ENCODE results near the gene OPN1LW. TPM values are rescaled to one million over a fixed set of nuclear protein-coding genes. Genes with fewer than 3 reads are reported as not detected.

OPN1LW gene
- total RNA-seq, 4 donors from 2014 or later, result not detected

DNA sequence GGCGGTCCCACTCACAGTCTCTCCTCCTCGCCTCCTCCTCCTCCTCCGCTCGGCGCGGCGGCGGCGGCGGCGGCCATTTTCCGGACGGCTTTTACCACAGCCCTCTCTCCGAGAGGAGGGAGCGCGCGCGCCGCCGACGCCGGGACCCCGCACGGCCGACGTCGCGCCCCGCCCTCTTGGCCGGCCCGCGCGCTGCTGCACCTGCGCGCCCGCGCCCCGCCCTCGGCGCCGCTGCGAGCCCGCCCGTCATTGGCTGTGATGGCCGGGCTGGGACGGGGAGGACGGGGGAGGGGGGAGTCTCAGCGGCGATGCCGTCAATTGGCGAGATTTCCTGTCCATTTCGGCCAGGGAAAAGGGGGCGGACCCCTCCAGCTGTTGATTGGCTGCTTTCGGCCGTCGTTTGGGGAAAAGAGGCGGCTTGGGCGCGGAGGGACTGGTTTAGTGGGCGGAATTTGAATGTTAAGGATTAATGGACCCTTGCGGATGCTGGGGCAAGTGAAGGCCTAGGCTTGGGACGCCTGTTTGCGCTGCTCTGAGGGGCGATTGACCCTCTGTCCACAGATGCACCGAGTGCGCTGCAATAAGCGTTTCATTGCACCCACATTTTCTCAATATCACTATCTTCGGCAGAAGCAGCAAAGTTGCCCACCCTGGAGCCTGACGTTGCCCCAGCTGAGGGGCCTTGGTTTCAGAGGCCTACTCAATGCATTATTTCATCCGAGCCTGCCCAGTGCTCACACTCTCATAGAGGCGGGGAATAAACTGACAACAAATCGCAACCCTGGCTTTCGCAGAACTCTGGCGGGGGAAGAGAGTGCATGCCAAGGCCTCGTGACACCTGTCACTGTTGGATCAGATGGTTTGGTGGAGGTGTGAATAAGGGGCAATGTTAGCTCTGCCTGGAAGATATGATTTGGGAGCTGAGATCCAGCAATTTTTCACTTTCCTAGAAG lies 46.2 kb upstream of the OPN1LW start, which contains the start of gene MECP2:
TSS of gene MECP2 (minus strand) at position 129 of the 953 bp plus-strand sequence.
- H3K4me1 ChIP-seq, result peaks cover 31 to 40% of the 10 kb centered on the region in 2 donors
- H3K27ac ChIP-seq, result peak within 1 kb of the TSS; percentile 90 to 99 (median 94)
- in situ Hi-C loops (cut with MboI; ENCODE audit: low sequenced_read_pairs in 4 of 4), result no loop called here
- DNase-seq, result peak; percentile 86 to 91
- no peaks in the 10 kb centered on the region for H3K36me3 ChIP-seq
- no peaks in the 10 kb centered on the region for H3K27me3 ChIP-seq
- peak; percentile 80 to 86 for ATAC-seq
- peak; percentile 52 to 60 for TF ChIP-seq POLR2A (IDR thresholded peaks at IDR 0.05)
- TF ChIP-seq, protein P1, sequence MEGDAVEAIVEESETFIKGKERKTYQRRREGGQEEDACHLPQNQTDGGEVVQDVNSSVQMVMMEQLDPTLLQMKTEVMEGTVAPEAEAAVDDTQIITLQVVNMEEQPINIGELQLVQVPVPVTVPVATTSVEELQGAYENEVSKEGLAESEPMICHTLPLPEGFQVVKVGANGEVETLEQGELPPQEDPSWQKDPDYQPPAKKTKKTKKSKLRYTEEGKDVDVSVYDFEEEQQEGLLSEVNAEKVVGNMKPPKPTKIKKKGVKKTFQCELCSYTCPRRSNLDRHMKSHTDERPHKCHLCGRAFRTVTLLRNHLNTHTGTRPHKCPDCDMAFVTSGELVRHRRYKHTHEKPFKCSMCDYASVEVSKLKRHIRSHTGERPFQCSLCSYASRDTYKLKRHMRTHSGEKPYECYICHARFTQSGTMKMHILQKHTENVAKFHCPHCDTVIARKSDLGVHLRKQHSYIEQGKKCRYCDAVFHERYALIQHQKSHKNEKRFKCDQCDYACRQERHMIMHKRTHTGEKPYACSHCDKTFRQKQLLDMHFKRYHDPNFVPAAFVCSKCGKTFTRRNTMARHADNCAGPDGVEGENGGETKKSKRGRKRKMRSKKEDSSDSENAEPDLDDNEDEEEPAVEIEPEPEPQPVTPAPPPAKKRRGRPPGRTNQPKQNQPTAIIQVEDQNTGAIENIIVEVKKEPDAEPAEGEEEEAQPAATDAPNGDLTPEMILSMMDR (IDR thresholded peaks at IDR 0.05 in 4 of 5, conservative IDR thresholded peaks at IDR 0.05 in 1 of 5), result no peak
- no peaks in the 10 kb centered on the region for H3K9me3 ChIP-seq
- peak within 1 kb of the TSS; percentile 62 to 72 (median 68) for H3K4me3 ChIP-seq
- intact Hi-C loops (cut with DNase I; ENCODE audit: low total_unique reads), result loop anchor here (1.0 to 5.0 kb wide), 4 partner anchors 46 to 279 kb away; partner anchors contain the start of genes EMD and HCFC1

DNA sequence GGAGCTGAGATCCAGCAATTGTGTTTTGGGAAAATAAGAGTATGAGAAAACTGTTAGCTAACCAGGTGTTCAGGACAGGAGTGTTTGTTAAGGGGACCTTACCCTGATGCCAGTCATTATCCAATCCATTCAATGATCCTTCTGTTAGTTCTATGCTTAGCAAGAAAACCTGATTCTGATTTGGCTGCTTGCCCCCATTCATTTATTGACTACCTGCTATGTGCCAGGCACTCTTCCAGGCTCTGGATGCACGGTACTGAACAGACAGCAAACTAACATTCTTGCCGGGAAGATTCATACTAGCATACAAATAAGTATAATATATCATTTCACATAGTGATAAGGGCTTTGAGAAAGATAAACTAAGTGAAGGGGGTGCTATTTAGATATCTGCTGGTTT lies 45.5 kb upstream of the OPN1LW start:
- H3K27me3 ChIP-seq, result no peaks in the 10 kb centered on the region
- H3K4me1 ChIP-seq, result peaks cover 27 to 33% of the 10 kb centered on the region in 2 donors
- in situ Hi-C loops (cut with MboI; ENCODE audit: low sequenced_read_pairs in 4 of 4) (no loop called here), intact Hi-C loops (cut with DNase I; ENCODE audit: low total_unique reads) (loop anchor here (5.0 kb wide), 3 partner anchors 46 to 279 kb away; partner anchors contain the start of gene EMD)
- peak overlapping the region; percentile 76 to 85 (median 82) for H3K27ac ChIP-seq
- TF ChIP-seq, protein P1 (IDR thresholded peaks at IDR 0.05 in 4 of 5, conservative IDR thresholded peaks at IDR 0.05 in 1 of 5), result no peak
- no peak for TF ChIP-seq POLR2A (IDR thresholded peaks at IDR 0.05)
- no peaks in the 10 kb centered on the region for H3K9me3 ChIP-seq
- H3K4me3 ChIP-seq, result no peak overlapping the region
- DNase-seq, result no peak
- H3K36me3 ChIP-seq, result no peaks in the 10 kb centered on the region
- no peak for ATAC-seq

DNA sequence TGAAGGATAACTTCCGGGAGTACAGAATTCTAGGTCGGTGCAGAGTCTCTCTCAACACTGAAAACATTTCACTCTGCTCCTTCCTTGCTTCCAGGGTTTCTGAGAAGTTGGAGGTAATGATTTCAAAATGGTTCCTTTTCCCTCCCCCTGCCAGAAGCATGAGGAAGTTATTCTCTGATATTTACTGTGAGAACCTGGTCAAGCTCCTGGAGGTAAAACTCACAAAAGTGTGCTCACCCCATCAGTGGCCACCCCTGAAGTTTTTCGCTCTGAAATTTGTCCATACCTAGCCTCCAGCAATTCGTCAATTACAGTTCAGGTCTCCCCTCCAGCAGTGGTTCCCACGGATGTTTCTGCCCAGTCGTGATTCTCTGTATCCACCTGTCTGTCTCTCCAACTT lies 30.3 kb upstream of the OPN1LW start:
- no peaks in the 10 kb centered on the region for H3K9me3 ChIP-seq
- TF ChIP-seq POLR2A (IDR thresholded peaks at IDR 0.05), result no peak
- TF ChIP-seq, protein P1 (IDR thresholded peaks at IDR 0.05 in 4 of 5, conservative IDR thresholded peaks at IDR 0.05 in 1 of 5), result no peak
- H3K27ac ChIP-seq, result no peak overlapping the region
- peaks cover 0 to 6% (median 0%) of the 10 kb centered on the region in 3 donors for H3K27me3 ChIP-seq
- no peak overlapping the region for H3K4me3 ChIP-seq
- intact Hi-C loops (cut with DNase I; ENCODE audit: low total_unique reads), result no loop called here
- ATAC-seq (no peak), DNase-seq (no peak)
- no peaks in the 10 kb centered on the region for H3K36me3 ChIP-seq
- no peaks in the 10 kb centered on the region for H3K4me1 ChIP-seq
- in situ Hi-C loops (cut with MboI; ENCODE audit: low sequenced_read_pairs in 4 of 4), result no loop called here

DNA sequence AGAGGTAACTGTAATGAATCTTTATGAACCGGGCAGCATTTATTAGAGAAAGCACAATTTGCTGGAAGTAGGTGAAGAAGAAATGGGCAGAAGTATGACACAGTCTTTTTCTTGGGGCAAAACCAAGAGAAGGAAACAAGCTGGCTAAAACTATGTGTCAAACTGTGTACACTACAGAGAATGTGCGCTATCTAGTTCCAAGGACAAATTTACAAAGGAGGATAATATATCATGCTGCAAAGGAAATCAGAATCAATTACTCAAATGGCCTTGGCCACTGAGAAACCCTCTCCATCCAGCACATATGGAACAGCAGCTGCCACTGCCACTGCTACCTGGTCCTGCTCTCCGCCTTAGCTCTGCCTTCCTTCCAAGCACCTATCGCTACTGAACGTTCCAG lies 29.4 kb upstream of the OPN1LW start:
- Histone ChIP-seq H3K27me3 (peaks cover 0 to 6% (median 0%) of the 10 kb centered on the region in 3 donors), H3K27ac (no peak overlapping the region), H3K4me3 (no peak overlapping the region), H3K9me3 (no peaks in the 10 kb centered on the region), H3K4me1 (no peaks in the 10 kb centered on the region), H3K36me3 (no peaks in the 10 kb centered on the region)
- in situ Hi-C loops (cut with MboI; ENCODE audit: low sequenced_read_pairs in 4 of 4), result no loop called here
- TF ChIP-seq, protein P1 (IDR thresholded peaks at IDR 0.05 in 4 of 5, conservative IDR thresholded peaks at IDR 0.05 in 1 of 5), result no peak
- no peak for TF ChIP-seq POLR2A (IDR thresholded peaks at IDR 0.05)
- ATAC-seq (no peak), DNase-seq (no peak)
- intact Hi-C loops (cut with DNase I; ENCODE audit: low total_unique reads), result no loop called here

Data from gastrocnemius medialis (tissue), 4 donors.